GDM1 (cell line): ENCODE measurements around the gene ERN1.
"Not testable (repeated sequence)": the region's sequence is repeated elsewhere in the genome, so short reads cannot be mapped to it uniquely, and the experiment has no call there.

ENCODE experiments used
- DNase-seq: peaks from one replicate; lab custom pipeline; 2025; lab: John Stamatoyannopoulos, UW

The ERN1 gene

DNA sequence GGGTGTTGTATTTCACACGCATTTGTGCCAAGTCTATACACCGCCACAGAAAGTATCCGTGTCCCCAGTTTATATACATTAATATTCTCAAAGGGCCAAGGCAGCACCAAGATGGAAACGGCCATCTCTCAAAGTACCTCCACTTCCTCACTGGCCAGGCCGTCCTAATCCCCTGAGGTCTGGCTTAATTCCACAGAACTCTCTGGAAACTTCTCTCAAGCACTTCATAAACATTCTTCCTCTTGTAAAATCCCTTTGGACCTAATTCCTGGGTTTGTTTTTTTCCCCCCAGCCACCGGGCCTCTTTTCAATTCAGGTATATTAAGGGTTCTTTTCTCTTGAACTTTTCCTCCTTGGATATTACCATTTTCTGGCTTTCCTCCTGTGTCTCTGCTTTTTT lies 5.1 kb upstream of the ERN1 start:
- no peak for DNase-seq

DNA sequence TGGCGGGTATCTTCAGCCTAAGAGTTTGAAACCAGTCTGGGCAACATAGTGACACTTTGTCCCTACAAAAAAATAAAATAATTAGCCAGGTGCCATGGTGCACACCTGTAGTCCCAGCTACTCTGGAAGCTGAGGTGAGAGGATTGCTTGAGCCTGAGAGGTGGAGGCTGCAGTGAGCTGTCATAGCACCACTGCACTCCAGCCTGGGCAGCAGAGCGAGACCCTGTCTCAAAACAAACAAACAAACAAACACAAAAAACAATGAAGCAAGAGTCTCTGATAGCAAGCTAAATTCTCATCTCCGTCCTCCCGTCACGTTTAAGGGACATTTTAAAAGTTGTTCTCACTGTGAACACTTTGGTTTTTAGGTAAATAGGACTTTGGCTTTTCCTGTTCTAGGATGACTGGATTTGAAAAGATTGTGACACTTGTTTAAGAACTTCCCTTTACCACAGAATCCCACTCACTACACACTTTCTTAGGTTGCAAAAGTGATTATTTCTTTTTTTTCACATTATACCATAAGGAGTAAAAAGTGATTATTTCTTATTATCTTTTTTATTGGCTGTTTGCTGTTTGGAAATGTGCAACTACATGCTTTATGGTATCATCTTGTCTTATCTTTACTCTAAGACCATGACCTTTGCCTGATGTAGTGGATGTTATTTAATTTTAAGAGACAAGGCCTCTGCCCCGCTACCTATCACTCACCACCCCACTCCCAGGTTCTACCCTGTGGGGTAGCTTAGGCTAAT lies 4.4 kb upstream of the ERN1 start:
- DNase-seq: no peak

DNA sequence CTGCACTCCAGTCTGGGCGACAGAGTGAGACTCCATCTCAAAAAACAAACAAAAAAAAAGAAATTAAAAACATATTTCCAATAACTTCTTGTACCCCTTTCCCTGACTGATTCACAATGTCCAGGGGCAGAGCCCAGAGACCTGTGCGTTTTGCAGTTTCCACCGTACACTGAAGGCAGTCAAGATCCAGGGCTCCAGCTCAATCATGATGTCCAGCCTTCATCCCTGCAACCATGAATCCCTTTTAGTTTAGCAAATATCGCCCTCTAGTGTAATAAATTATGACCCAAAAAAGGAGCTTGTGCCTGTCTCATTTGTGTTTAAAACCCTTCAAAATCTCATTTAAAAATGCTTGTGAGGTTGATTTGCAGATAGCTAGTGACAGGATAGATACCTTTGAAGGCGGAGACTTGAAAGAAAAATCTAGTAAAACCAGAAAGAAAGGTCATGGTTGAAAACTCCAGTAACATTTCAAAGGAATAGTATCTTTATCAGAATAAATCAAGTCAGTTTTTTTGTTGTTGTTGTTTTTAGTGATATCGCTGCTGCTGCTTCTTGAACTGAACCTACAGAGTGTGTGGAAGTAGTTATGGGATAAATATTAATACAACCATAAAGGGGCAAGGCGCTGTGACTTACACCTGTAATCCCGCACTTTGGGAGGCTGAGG lies 3.7 kb upstream of the ERN1 start:
- peak; percentile 49 for DNase-seq

DNA sequence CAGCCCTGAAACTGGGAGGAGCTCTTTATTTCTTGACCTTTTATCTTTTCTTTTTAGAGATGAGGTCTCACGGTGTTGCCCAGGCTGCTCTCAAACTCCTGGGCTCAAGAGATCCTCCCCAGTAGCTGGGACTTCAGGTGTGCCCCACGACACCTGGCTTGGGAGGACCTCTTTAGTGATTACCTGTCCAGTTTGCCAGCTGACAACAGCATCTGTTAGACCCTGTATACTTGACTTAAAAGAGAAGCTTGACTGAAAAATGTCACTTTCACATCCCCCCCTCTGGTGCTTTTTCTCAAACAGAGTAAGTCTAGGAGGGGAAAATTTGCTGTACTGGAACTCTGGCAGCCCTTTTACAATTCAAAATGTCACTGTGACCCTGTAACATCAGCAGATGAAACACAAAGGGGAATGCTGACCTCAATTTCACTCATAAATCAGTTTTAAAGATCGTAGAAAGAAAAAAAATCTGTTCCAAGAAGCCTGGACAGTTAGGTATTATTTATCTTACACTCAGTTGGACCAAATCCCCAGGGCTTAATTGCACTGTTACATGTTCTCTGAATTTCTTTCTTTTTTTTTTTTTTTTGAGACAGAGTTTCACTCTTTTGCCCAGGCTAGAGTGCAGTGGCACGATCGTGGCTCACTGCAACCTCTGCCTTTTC lies 1.8 kb upstream of the ERN1 start:
- no peak for DNase-seq

DNA sequence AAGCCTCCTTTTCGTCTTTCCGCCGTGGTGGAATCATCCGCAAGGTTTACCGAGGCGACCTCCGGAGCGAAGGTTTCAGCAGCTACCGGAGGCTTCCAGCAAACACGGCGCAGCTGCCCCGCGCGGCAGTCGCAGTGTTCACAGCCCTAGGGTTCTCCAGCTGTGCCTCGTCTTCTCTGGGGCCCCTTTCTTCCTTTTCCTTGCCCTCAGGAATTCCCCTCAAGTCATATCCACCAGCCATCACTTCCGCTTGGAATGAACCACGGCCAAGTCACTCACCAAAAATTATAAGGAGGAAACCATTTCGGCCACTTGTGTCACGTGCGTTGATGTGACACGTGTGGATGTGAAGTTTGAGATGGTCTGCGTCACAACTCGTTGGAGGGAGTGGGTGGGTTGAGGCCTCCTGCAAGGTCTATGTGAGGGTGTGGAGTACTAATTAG lies 636 bp upstream of the ERN1 start:
- no peak for DNase-seq

DNA sequence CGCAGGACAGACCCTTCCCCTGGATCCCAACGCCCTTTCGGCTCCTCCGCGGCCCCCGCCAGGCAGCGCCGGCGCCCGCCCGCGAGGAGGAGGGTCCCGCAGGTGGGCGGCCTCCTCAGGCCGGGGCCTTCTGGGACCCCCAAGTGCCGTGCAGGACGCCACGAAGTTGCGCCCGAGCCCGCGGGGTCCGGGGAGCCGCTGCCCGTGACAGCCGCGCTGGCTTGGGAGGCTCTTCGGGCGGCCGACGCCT lies 504 bp downstream of the ERN1 start:
- DNase-seq: no peak

DNA sequence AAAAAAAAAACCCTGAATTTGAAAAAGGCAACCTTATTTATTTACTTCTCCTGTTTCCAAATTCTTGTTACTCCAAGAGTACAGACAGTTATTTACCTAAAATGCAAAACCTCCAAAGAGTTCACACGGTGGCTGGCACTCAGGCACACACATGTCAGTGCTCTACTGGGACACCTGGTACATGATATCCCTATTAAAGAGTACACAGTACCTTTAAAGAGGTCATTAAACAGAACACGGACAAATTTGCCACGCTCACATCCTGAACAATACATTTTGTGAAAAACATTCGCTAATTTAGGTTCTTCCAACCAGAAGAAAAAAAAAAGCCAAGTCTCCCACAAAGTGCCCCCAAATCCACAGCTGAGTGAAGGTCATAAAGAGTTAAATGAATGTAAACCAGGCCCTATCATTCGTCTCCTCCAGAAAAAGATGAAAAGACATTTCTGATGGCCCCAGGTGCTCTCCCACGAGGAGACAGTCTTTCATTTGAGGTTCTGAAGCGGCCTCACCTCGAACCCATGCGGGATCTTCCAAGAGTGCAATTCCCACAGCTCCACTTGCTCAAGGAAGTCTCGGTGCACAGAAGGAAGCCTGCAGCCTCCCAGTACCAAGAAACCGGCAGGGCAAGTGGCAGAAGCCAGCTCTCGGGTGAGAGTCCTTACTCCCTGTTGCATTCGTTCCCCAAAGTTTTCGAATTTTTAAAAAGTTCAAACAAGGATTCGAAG lies 993 bp downstream of the ERN1 start:
- DNase-seq: no peak

DNA sequence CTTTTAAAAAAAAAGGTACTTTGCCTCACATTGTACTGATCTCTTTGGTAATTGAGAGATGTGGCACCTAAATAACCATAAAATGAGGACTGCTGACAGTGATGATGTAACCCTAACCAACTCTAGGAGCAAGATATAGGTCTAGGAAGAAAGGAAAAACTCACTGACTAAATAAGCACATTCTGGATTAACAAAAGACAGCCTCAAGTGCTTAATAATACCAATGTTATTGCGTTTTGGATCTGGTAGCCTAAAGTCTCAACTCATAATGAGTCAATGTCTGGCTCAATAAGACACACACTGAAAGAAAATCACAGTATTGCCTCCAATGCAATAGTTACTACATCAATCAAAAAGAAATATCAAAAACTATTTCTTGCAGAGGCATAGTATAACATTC lies 3.0 kb downstream of the ERN1 start:
- no peak for DNase-seq

DNA sequence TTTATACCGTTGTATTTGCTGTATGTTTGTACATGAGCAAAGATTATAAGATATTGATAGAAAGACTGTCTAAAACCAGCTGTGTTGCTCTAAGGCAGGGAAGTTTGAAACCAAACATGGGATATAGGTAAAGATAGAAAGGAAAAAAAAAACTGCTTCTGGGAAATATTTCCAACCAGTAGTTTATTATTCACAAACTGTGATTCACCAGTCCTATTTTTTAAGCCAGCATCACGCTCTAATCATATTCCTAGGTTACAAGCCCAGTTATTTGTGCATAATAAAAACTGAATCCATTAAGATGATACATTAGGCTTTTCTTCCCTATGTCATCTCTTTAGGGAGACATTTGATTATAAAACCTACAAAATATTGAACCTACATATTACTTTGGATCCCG lies 4.0 kb downstream of the ERN1 start:
- no peak for DNase-seq

DNA sequence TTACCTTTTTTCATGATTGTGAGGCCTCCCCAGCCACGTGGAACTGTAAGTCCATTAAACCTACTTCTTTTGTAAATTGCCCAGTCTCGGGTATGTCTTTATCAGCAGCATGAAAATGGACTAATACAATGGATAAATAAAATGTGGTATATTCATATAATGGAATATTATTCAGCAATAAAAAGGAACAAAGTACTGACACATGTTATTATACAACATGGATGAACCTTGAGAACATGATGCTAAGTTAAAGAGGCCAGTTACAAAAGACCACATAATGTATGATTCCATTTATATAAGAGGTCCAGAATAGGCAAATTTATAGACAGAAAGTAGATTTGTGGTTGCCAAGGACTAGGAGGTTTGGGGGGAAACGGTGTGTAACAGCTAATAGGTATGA lies 5.3 kb downstream of the ERN1 start:
- DNase-seq: no peak

DNA sequence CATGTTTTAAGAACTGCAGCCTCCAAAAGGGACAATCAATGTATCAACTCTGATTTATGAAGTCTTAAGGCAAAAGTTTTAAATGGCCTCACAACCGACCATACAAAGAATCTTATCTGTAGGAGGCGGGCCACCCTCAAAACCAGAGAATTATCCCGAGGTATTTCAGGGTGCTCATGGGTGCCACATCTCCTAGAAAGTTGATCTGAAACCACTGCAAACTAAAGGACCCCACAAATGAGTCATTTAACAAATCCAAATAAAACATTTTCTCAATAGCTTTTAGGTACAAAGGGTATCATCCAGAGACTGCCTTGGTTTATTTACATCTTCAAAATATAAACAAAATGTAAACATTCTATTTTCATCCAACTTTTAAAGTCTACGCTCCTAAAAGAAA lies 6.8 kb downstream of the ERN1 start:
- DNase-seq: no peak

DNA sequence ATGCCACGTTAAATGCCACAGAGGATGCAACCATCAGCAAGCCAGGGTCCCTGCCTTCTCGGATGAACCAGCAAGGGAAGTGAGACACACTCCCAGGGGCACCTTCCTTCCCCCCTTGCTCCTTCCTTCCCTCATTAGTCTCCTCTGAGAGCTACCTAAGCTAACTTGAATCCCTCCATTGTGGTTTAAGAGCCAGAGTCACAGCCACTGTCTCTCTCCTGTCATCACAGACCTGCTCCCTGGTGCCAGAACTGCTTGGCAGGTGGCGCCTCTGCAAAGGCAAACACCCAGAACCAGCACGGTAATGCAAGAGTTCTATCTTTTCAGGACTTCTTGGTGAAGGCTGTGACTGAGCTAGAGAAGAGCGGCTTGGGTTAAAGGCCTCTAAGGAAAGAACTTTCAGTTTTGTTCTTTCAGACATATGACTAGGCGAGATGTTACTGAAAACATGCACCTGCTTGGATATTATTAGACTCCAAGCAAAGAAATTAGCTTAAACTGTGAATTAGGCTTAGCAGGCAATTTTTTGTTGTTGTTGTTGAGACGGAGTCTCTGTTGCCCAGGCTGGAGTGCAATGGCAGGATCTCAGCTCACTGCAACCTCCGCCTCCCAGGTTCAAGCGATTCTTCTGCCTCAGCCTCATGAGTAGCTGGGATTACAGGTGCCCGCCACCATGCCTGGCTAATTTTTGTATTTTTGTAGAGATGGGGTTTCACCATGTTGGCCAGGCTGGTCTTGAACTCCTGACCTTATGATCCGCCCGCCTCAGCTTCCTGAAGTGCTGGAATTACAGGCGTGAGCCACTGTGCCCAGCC lies 8.8 kb downstream of the ERN1 start:
- not testable (repeated sequence) for DNase-seq

DNA sequence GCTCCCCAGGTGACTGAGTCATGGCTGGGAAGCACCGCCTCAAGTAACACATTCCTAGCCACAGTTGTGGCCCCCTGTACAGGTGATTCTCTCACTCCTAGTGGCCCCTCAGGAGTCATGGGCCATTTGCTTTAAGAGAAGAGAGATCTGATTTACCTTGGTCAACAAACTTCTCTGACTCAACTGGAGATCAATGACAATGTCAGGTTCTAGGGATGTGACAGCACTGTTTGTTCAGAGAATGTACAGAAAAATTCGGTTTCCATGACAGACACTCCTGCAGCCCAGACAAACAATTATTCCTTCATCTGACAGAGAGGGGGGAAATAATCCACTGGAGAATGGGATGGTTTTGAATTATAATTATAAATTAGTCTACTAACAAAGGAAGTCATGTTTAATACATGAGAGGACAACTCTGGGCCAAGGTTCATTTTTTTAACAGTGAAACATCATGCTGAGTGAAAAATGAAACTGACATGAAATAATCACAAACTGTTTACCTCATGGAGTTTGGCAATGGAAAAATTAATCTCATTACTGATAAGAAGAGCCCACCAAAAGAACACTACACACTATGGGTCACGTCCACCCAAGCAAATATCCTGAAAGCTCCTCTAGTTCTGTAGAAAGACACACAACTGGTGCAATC lies 9.7 kb downstream of the ERN1 start:
- DNase-seq: no peak

DNA sequence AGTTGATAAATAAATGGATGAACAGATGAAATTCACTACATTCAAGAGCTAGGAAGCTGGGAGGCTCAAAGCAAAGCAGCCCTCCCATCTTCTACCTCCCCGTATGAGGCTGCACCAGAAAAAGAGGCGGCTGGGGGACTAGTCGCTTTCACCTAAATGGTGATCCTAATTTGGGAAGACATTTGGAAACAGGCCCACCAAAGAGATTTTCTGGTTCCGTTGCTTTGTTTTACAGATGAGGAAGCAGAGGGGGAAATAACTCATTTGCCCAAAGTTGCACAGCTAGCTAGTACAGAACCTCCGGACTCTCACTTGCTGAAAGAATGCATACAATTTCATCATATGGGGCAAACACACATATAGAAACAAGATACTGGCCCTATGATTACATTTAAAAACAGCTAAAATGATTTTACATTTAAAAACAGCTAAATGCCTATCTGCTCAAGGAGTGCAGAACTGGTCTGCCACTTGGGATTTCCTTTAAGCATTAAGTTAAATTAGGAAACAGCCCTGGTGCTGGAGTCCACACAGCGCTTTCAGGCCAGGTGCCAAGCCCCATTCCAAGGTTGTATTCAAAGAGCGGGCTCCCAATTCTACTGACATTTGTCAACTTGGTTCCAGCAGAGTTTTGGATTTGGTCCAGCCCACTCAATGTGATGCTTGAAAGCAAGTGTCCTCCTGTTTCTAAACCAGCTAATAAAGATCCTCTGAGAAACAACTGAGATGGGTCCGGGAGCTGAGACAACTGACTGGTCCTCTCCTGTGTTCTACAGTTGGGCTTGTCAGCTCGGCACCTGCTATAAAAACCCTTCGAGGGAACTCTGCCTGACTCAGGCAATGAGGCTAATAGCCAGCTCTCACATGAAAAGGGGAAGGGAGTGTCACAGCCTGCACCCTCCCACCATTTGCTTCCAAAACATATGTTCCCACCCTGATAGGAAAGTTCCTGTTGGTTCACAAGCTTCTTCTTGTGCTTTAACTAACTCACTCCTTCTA lies 11.7 kb downstream of the ERN1 start:
- DNase-seq: peak; percentile 15

DNA sequence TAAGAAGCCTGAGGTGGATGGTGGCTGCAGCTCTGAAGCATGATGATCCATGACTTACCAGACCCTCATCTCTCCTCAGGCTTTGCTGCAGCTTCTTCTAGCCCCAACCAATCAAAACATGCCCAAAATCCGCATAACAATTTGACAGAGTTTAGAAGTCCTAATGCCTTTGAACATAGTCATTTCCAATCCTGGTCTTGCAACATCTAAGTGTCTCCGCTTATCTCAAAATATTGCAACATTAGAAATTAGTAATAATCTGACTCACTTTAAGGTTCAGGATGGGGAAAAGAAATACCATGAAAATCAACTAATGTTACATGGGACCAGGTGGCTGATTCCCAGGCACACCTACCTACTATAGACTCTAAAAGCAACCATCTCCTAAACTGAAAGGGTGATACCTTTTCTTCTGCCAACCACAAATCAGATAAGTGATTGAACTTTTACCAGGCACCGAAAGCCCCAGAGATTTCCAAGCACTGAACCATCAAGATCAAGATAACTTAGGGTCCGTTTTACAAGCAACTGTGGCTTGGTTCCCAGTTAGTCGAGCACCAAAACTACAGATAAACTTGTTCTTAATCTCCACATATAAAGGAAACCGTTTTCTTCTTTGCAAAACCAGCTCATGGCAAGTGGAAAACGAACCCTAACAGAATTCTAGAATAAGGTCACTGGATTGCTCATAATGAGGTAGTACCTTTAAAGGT lies 14.0 kb downstream of the ERN1 start:
- no peak for DNase-seq

DNA sequence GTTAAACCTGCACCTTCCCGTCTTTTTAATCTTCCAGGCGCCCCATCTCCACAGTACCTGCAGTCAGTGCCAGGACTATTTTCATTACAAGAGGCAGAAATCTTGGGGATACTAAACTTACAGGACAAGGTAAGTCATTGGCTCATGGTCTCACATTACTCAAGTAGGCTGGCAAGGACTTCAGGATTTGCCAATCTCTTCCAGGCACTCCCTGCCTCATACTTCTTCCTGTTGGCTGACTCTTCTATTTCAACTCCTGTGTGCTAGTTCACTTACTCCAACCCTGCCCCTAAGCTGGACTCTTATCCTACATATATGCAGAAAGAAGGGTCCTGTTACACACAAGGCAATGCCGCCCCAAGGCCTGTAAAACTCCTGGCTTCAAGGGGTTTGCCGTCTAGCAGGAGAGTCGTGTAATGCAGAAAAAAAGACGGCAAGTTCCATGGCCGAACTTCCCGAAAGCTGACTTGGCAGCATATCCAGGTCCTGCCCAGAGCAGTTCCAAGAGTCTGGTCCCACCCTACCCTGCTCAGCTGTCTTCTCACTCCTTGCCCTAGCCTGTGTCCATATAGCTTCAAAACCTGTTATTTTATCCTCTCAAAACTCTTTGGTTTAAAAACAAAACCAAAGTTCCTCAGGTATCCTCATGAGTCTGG lies 14.8 kb downstream of the ERN1 start:
- DNase-seq: no peak

DNA sequence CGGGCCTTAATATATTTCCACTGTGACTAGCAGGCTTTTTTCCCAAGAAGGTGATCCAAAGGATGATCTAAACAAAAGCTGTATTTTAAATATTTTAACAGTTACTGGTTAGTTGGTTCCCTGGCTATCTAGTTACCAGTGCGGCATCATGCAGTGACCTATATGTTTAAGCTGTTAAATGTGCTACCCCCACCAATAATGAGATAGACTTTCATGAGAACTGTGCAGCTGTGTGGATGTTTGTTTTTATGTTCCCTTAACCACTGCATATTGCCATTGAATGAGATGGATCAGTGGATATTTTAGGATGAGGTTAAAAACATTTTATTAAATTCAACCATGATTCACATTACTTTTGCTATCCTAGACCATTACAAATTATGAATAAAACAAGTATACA lies 16.9 kb downstream of the ERN1 start:
- DNase-seq: no peak

DNA sequence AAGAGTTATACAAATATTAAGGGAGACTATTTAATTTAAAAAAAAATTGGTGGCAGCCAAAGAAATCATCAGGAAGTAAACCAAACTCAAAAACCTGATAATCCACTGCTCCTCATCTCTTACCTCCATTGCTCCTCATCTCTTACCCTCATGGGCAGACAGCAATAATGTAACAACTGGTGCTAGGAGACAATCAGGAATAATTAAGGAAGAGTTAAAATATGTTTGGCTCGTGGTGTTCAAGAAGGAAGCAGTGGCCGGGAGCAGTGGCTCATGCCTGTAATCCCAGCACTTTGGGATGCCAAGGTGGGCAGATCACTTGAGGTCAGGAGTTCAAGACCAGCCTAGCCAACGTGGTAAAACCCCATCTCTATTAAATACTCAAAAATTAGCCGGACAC lies 18.1 kb downstream of the ERN1 start:
- no peak for DNase-seq
